ENCODE results near the gene GAL3ST2.
"Not testable (repeated sequence)": the region's sequence is repeated elsewhere in the genome, so short reads cannot be mapped to it uniquely, and the experiment has no call there.

GAL3ST2 gene

GRCh38 chr2:241796209-241796608 lies 19.6 kb downstream of the GAL3ST2 start:
- no peak for DNase-seq

DNA sequence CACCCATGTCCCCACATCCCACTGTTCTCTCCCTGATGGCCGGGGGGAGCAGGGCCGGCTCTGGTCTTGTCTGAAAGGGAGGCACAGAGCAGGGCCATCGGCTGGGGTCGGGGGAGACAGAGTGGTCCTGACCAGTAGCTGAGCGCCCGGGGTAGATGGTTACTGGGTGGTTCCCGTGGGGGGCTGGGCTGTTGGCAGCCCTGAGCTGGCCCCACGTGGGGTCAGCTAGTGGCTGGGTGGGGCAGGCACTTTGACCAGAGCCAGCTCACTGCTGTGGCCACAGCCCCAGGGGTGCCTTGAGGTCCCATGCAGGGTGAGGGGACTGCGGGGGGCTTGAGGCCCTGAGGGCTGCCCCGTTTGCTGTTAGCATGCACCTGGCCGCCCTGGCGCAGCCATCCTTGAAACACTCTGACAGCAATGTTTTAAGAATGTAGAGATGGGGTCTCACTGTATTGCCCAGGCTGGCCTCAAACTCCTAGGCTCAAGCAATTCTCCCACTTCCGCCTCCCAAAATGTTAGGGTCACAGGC lies 20.1 kb downstream of the GAL3ST2 start:
- DNase-seq = no peak

DNA sequence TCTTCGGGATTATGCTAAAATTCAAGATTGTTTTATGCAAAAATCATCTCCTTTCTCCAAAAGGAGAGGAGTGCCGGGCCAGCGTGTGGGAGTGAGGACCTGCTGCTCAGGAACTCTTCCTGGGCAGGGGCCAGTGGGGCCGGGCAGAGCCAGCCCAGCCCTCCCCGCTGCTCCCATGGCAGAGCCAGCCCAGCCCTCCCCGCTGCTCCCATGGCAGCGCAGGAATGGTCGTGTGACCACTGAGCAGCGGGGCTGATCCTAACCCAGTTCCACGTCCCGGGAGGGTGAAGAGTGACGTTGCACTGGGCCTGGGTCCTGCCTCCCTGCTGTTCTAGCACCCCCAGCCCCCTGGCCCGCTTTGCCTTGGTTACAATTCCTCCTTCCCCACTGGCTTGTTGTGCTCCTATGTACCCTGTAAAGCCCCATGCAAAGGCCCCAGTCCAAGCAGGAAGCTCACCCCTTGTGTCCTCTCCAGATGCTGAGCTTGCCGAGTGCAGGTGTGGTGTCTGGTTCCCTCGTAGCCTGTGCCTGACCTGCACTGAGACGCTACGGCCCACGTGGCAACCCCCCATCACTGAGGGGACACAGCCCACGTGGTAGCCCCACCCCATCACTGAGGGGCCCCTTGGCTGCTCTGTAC lies 20.9 kb downstream of the GAL3ST2 start:
- no peak for DNase-seq

GRCh38 chr2:241798081-241798630 lies 21.5 kb downstream of the GAL3ST2 start:
- DNase-seq = no peak

- DNase-seq = no peak
Observed at GRCh38 chr2:241798631-241799521, 22.3 kb downstream of the GAL3ST2 start.

GRCh38 chr2:241799522-241800197 lies 23.0 kb downstream of the GAL3ST2 start:
- DNase-seq = no peak

- not testable (repeated sequence) for DNase-seq
Observed at GRCh38 chr2:241800198-241800903, 23.7 kb downstream of the GAL3ST2 start.

DNA sequence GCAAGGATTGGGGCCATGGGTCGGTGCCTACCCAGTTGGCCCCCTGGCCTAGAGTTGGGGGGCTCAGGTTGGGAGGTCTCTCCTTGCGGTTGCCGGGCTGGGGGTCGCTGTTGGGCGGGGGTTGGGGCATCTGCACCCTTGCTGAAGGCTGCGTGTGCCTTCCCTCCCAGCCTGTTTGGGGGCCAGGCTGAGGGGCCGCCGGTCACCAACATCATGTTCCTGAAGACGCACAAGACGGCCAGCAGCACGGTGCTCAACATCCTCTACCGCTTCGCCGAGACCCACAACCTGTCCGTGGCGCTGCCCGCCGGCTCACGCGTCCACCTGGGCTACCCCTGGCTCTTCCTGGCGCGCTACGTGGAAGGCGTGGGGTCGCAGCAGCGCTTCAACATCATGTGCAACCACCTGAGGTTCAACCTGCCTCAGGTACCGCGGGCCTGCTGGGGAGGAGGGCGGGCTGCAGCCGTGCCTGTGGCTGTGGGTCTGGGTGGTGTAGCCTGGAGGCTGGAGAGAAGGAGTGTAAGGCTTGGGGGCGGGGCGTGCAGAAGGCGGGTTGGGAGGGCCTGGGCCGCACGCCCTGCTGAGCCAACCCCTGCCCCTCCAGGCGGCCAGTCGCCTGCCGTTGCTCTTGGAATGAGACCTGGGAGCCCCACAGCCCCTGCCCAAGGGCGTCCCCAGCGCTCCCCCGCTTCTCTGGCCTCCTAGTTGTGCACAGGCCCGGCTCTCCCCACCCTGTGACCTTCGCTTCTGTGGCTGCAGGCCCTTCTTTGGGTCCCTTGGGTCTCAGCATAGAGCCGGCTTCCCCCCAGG lies 25.2 kb downstream of the GAL3ST2 start:
- DNase-seq = no peak

GRCh38 chr2:241802421-241803318 lies 26.0 kb downstream of the GAL3ST2 start:
- no peak for DNase-seq

- DNase-seq = peak; percentile 70
Observed at GRCh38 chr2:241803387-241804325, 27.0 kb downstream of the GAL3ST2 start.

DNA sequence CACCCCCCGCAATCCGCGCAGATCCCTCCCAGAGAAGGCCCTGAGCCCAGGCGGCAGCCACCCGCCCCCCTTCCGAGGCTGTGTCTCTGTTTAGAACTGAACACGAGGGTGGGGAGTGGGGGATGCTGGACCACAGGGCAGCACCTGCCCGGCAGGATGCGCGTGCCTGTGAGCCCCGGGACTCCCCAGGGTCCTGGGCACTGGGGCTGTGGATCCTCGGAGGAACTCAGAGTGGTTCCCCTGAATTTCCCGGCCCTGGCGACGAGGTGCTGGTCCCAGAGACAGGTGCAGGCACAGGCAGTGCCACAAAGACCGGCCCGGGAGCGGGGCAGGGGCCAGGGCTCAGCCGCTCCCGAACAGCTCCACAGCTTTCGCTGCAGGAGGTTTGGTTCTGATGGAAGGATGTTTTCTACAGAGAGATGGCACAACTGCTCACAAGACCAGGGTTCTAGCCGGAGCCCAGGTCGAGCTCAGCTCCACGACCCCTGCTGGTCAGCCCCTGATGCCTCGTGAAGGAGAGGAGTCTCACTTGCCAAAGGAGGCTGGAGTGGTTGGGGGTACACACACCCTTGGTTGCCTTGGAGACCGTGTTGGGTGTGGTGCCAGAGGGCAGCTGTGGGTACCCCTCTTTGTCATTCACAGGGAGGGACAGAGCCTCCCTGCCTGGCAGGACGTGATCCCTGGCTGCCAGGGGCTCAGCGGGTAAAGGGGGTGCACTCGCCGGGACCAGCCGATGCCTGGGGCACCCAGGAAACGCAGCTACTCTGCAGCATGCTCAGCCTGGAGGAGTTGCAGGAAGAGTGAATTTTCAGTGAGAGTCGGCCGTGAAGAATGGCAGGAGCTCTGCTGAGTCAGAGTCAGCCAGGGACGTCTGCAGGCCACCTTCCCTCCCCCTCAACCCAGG lies 28.0 kb downstream of the GAL3ST2 start:
- DNase-seq = peak; percentile 55

GRCh38 chr2:241806217-241806616 lies 29.6 kb downstream of the GAL3ST2 start:
- DNase-seq = not testable (repeated sequence)

DNA sequence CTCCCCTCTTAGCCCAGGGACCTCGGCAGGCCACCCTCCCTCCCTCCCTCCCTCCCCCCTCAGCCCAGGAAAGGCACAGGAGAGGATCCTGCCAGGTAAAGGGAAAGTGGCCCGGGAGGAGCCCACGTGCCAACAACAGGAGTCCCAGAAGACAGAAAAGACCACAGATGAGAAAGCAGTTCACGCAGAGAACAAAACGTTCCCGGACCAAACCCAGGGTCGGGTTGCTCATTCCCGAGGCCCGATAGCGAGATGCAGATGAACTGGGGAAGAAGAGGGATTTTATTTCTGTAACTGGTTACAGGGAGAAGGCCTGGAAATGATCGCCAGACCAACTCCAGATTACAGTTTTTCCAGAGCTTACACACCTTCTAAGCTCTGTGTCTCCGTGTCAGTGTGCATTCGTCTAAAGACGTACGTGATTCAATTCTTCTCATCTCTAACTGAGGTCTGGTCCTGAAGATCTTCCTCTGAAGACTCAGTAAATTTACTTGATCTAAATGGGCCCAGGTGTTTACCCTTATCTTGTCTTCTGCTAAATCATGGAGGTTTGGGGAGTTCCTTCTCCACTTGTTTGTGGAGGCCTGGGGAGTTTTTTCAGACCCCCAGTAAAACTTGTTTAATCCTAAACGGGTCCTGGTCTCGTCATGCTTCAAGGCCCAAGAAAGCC lies 31.6 kb downstream of the GAL3ST2 start:
- DNase-seq = no peak

GRCh38 chr2:241808721-241809382 lies 32.2 kb downstream of the GAL3ST2 start, which contains the start of gene NEU4:
TSS of gene NEU4 (plus strand) at chr2:241809193. CDS start at chr2:241814485, 5,292 bp downstream.
- DNase-seq = no peak

GRCh38 chr2:241809383-241810306 lies 33.0 kb downstream of the GAL3ST2 start:
- no peak for DNase-seq
